GM21825 (cell line): ENCODE data around the gene GPR65.

Source experiments
- ATAC-seq: cut with Tn5 transposase; IDR thresholded peaks from one replicate; pipeline ENCODE4 v1.9.1; 2021; ENCODE audit warnings: mild to moderate bottlenecking, moderate library complexity; ENCODE audit not compliant: unreplicated experiment

Gene GPR65

DNA sequence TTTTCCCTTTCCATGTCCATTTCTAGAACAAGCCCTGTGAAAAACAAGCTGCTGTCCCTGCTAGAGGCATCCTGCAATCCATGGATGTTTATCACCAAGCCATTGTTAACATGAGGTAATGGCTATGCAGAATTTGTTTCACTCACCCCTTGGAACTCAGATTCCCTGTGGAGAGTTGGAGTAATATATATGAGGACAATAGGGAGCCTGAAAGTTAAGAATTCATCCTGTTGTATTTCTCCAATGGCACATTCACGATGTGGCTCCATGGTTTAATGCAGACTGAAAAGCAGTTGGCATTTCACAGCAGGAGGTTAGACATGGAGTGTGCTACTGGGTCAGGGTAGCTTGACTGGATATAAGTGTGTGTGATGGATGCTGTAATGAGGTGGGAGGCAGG, 32.4 kb downstream of the GPR65 start:
- ATAC-seq, result no peak

DNA sequence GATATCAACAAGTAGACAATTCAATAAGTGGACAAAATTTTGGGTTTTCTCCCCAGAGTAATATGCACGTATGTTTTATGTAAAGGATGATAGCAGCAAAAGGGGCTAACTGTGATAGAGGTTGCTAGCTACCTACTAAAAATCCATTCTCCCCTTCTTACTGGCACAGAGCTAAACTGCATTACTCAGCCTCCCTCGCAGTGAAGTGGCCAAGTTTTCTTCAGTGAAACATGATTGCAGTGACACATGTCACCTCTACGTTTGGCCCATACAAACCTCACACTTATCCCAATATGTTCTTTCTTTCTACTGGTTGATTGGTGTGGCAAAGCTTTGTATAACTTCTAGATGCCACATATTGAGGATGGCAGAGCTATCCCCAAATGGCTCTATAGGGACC, 34.3 kb downstream of the GPR65 start:
- ATAC-seq, result no peak

DNA sequence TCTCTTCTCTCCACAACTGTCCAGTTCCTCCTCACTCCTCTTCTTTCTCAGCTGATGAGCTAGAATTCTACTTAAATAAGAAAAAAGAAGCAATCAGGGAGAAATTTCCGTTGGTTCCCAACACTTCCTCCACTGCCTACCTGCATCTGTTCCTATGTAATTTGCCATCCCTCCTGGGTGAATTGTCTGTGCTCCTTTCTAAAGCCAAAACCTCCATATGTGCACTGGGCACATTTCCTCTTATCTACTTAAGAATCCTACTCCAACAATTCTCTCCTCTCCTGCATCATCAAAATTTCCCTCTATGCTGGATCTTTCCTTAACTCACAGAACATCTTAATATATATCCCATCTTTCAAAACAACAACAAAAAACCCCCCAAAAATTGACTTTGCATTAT, 35.2 kb downstream of the GPR65 start:
- ATAC-seq, result no peak

DNA sequence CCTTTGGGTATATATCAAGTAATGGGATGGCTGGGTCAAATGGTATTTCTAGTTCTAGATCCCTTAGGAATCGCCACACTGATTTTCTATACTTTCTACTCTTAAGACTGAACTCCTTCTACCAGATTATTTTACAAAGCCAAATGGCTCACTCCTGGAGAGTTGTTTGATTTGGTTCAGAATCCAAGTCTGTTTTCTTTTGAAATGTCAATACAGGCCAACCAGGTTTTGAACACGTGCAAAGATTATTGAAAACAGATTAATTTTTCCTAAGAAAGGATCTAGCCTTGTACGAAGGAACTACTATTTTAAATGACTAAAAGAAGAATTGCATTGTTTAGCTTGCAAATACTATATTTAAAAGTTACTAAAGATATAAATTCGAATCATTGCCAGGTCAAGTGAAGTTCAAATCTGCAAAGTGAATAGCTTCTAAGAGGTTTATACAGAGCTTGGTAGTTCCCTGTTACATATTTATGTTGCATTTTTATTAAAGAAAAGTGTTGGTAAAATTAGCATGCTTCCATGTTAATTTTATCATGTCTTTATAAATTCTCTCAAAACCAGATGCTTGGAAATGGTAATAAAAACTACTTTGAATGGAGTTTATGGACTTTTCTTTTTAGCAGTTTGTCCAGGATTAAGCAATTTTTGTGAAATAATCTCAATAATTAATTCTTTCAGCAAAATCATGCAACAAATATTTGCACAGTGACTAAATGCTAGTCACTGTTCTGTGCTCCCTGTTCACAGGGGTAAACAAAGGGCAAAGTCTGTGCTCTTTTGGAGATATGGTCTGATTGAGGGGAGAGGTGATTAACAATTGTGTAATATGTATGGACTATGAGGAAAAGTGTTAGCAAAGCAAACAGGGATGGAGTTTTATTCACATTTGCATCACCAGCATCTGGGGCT, 38.9 kb downstream of the GPR65 start:
- ATAC-seq, result no peak

DNA sequence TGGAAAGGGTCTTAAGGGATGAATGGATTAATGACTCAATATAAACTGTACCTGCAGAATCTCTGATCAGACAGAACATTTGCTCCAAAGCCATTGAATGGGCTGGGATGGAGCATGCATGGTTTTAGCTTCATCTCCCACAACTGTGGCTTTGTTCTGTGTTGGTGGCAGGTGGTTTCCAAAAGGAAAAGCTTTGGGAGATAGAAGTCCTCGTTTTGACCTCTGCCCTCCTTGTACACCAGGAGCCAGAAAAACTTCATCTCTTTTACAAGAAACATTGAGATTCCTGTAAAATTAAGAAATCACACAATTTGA, 39.5 kb downstream of the GPR65 start:
- ATAC-seq, result no peak

DNA sequence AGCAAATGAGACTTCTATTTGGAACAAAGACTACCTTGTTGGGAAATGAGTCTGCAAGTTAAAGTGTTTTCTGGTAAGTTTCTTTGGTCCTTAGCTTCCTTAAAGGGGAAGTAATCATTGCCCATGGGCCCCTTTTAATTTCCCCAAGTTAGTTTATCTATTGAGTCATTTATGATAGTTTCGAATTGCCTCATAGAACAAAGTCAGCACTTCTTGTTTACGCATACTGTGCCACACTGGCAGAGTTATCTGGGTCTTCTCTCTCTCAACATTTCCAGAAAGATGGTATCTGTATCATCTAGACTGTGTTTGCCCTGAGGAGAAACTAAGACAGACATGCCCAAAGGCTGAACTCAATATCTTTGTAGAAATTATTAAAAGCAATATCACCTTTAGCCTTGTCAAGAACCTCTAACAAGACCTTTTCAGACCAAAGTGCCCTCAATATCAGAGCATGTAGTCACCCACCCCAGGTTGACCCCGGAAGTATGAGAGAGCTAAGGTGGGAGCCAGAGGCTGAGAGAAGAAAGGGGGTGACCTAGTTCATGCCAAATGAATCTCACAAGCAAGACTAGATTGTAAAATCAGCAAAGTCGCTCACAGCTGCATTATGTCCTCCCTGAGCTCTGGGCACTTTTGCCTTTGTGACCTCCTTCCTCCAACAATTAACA, 40.0 kb downstream of the GPR65 start:
- ATAC-seq, result peak; percentile 69

DNA sequence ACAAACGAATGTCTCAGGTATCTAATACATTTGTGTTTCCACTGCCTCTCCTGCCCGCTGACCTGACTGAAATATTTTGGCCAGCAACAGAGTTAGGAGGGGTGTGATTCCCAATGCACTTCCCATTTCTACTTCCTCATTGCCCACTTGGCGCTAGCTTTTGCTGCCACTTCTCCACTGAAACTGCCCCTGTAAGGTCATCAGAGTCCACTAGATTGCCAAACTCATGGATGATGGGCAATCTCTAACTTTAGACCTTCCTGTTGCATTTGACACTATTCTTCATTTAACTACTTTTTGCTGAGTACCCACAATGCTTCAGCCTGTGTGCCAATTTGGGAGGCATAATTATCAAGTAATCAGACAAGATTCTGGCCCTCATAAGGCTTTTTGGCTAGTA, 40.8 kb downstream of the GPR65 start:
- ATAC-seq, result no peak

DNA sequence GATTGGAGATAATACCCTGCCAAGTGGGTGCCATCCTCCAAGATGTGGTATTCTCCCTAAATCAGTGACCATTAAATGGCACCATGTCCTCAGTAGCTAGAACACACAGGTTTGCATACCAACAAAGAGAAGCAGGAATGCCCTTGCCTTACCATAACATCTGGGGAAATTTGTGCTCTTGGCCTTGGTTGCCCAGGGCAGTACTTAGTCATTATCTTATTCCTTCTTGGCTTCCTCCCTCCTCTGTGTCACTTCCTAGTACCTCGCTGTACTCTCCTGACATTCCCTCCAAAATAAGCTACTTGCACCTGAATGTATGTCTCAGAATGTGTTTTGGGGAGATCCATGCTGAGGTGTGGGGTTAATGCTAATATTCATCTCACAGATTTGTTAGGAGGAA, 43.4 kb downstream of the GPR65 start:
- ATAC-seq, result no peak

DNA sequence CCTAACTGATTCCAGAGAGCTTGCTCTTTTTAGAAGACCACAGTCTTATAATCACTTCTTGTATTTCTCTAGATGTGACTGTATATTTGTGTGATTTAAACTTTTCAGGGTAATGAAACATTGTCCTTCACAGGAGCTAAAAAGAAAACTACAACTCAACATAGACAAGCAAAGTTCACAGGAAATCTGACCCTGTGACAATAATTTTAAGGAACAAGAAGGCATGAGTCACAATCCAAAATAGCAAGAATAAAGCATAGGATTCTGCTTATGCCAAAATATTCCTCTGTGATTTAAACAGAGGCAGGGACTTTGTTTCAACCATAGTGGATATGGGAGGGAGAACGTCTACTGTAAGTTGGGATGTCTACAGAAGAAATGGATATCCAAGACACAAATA, 44.3 kb downstream of the GPR65 start:
- ATAC-seq, result no peak

DNA sequence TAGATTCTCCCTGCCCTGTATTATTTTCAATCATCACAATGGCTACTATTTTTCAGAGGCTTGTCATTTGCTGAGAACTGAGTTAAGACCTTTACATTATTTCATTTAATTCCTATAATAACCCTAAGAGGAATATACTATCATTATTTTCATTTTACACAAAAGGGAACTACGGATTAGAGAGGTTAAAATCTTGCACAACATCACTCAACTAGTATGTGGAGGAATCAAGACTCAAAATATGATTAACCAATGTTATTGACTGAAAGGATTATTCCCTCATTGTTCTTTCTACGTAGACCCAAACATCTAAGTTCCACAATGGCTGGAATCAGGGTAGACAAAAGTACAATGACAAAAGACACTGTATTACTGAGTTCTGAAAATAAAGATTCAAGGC, 45.0 kb downstream of the GPR65 start:
- no peak for ATAC-seq

DNA sequence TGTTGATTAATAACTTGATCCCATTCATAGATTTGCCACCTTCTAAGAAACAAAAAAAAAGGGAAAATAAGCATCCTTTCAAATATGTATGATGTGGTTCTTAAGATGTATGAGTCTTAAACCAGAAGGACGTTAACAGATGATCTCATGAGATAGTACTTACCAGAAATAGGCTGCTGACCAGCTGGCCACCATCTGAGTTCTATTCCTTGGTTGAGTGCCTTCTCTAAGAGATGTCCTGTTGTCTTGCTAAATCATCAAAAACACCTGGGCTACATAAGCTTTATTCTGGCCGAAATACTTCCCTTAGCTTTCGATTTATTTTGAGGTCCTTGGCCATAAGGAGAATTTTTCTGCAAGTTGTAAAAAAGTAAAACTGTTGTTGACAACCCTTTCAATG, 55.6 kb downstream of the GPR65 start:
- ATAC-seq, result no peak

DNA sequence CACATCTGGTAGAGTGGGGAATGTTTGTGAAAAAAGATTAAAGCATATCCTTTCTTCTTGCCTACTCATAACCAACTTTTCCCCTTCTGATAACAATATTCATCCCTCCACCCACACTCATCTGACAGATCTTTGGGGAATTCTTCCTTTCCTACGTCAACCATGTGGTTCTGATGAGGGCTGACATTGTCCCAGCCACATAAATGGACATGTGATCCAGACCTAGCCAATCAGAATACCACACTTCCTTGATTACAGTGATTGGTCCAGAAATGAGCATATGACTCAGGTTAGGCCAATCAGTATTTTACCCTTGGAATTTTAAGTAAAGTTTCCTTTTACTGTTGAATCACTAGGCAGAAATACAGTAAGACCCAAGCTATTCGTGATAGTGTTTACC, 58.9 kb downstream of the GPR65 start:
- ATAC-seq, result no peak
